H9 (cell line): ENCODE results near the gene XRCC2. TPM values are rescaled to one million over a fixed set of nuclear protein-coding genes. Genes with fewer than 3 reads are reported as not detected.

Source experiments
- DNase-seq: peaks from one replicate; pipeline ENCODE4 v3.0.0-alpha.2; 2017
- H2AFZ ChIP-seq: one replicate; pipeline ENCODE4 v1.6.1; 2013; ENCODE audit warnings: mild to moderate bottlenecking, low read length, control low read depth, moderate library complexity
- H2AK5ac ChIP-seq: 2 replicates; pipeline ENCODE4 v1.6.1; 2013; ENCODE audit warnings: low read length, control low read depth, mixed read lengths; ENCODE audit not compliant: insufficient read length
- H2BK120ac ChIP-seq: one replicate; pipeline ENCODE4 v1.6.1; 2013; ENCODE audit warnings: low read depth, mild to moderate bottlenecking, low read length, control low read depth, inconsistent platforms; ENCODE audit not compliant: poor library complexity, severe bottlenecking
- H2BK12ac ChIP-seq: 2 replicates; pipeline ENCODE4 v1.6.1; 2013; ENCODE audit warnings: low read length, control low read depth, mixed read lengths, low read depth; ENCODE audit not compliant: insufficient read length
- H2BK15ac ChIP-seq: 2 replicates; pipeline ENCODE4 v1.6.1; 2013; ENCODE audit warnings: low read depth, low read length, control low read depth
- H2BK20ac ChIP-seq: one replicate; pipeline ENCODE4 v1.6.1; 2013; ENCODE audit warnings: low read depth, mild to moderate bottlenecking, low read length, control low read depth, inconsistent platforms; ENCODE audit not compliant: poor library complexity, severe bottlenecking
- H2BK5ac ChIP-seq: 2 replicates; pipeline ENCODE4 v1.6.1; 2013; ENCODE audit warnings: low read length, control low read depth, mixed read lengths; ENCODE audit not compliant: insufficient read length
- H3K14ac ChIP-seq: 2 replicates; pipeline ENCODE4 v1.6.1; 2013; ENCODE audit warnings: low read length, control low read depth; ENCODE audit not compliant: insufficient read depth
- H3K18ac ChIP-seq: 2 replicates; pipeline ENCODE4 v1.6.1; 2013; ENCODE audit warnings: low read depth, mild to moderate bottlenecking, mixed read lengths, low read length, control low read depth; ENCODE audit not compliant: insufficient read length
- H3K23ac ChIP-seq: 2 replicates; pipeline ENCODE4 v1.6.1; 2013; ENCODE audit warnings: low read length, control low read depth, mixed read lengths, low read depth; ENCODE audit not compliant: insufficient read length
- H3K23me2 ChIP-seq: 2 replicates; pipeline ENCODE4 v1.6.1; 2013; ENCODE audit warnings: low read depth, mild to moderate bottlenecking, mixed read lengths, low read length, control low read depth; ENCODE audit not compliant: insufficient read length, poor library complexity, severe bottlenecking
- H3K27ac ChIP-seq: 2 replicates; pipeline ENCODE4 v1.5.1; 2013; ENCODE audit warnings: low read length, control low read depth, mixed read lengths, low read depth; ENCODE audit not compliant: insufficient read length
- H3K27me3 ChIP-seq: 2 replicates; pipeline ENCODE4 v1.6.1; 2013; ENCODE audit warnings: low read length, control low read depth, inconsistent platforms; ENCODE audit not compliant: insufficient read depth
- H3K4ac ChIP-seq: 2 replicates; pipeline ENCODE4 v1.6.1; 2013; ENCODE audit warnings: low read depth, mild to moderate bottlenecking, control low read depth, inconsistent platforms, low read length, moderate library complexity
- H3K4me1 ChIP-seq: 2 replicates; pipeline ENCODE4 v1.6.1; 2013; ENCODE audit warnings: low read length, control low read depth, inconsistent platforms; ENCODE audit not compliant: insufficient read depth
- H3K4me2 ChIP-seq: 2 replicates; pipeline ENCODE4 v1.6.1; 2013; ENCODE audit warnings: low read length, control low read depth, mixed read lengths; ENCODE audit not compliant: insufficient read length, insufficient read depth
- H3K56ac ChIP-seq: 2 replicates; pipeline ENCODE4 v1.6.1; 2013; ENCODE audit warnings: low read depth, mild to moderate bottlenecking, mixed read lengths, low read length, control low read depth; ENCODE audit not compliant: insufficient read length
- H3K79me1 ChIP-seq: 2 replicates; pipeline ENCODE4 v1.6.1; 2013; ENCODE audit warnings: low read depth, mild to moderate bottlenecking, moderate library complexity, low read length, control low read depth, inconsistent platforms; ENCODE audit not compliant: insufficient read depth, poor library complexity, severe bottlenecking
- H3K79me2 ChIP-seq: 2 replicates; pipeline ENCODE4 v1.6.1; 2013; ENCODE audit warnings: low read length, control low read depth, inconsistent platforms; ENCODE audit not compliant: insufficient read depth
- H3K9ac ChIP-seq: 2 replicates; pipeline ENCODE4 v1.6.1; 2013; ENCODE audit warnings: low read length, control low read depth, mixed read lengths; ENCODE audit not compliant: insufficient read length; ENCODE audit errors: extremely low read depth
- H3K9me3 ChIP-seq: one replicate; pipeline ENCODE4 v1.6.1; 2013; ENCODE audit warnings: low read depth, low read length, inconsistent platforms; ENCODE audit not compliant: control insufficient read depth
- H3T11ph ChIP-seq: one replicate; pipeline ENCODE4 v1.6.1; 2013; ENCODE audit warnings: mild to moderate bottlenecking, low read length, control low read depth, inconsistent platforms
- H4K20me1 ChIP-seq: one replicate; pipeline ENCODE4 v1.6.1; 2013; ENCODE audit not compliant: control insufficient read depth, insufficient read length, insufficient read depth
- H4K5ac ChIP-seq: 2 replicates; pipeline ENCODE4 v1.6.1; 2013; ENCODE audit warnings: low read depth, mild to moderate bottlenecking, mixed read lengths, low read length, control low read depth; ENCODE audit not compliant: insufficient read length
- H4K8ac ChIP-seq: replicated peaks from 2 replicates; pipeline ENCODE4 v1.6.1; 2013; ENCODE audit warnings: low read length, control low read depth, mixed read lengths, low read depth; ENCODE audit not compliant: insufficient read length
- H4K91ac ChIP-seq: 2 replicates; pipeline ENCODE4 v1.6.1; 2013; ENCODE audit warnings: low read depth, mild to moderate bottlenecking, moderate library complexity, mixed read lengths, low read length, control low read depth; ENCODE audit not compliant: insufficient read length
- H3K27ac Mint-ChIP-seq, 3 experiments: 2 replicates in 2 of 3; 3 replicates in 1 of 3; pipeline ENCODE4 v1.8.0; 2020 to 2021; ENCODE audit warnings: mixed read lengths in 3 of 3, mild to moderate bottlenecking in 1 of 3, moderate library complexity in 1 of 3
- H3K27me3 Mint-ChIP-seq: 2 replicates; pipeline ENCODE4 v1.8.0; 2021; ENCODE audit warnings: low read depth, mild to moderate bottlenecking, moderate library complexity, mixed read lengths
- H3K36me3 Mint-ChIP-seq, 3 experiments: 2 replicates in 2 of 3; 3 replicates in 1 of 3; pipeline ENCODE4 v1.8.0; 2020 to 2021; ENCODE audit warnings: low read depth in 3 of 3, mixed read lengths in 3 of 3; ENCODE audit not compliant: insufficient read depth in 1 of 3
- H3K4me1 Mint-ChIP-seq, 2 experiments: 2 replicates each; pipeline ENCODE4 v1.8.0; 2020; ENCODE audit warnings: mixed read lengths in 2 of 2
- H3K4me3 Mint-ChIP-seq, 2 experiments: 2 replicates in 1 of 2; 3 replicates in 1 of 2; pipeline ENCODE4 v1.8.0; 2020 to 2021; ENCODE audit warnings: mild to moderate bottlenecking in 2 of 2, mixed read lengths in 2 of 2, moderate library complexity in 1 of 2
- H3K9me3 Mint-ChIP-seq, 2 experiments: 2 replicates in 1 of 2; 3 replicates in 1 of 2; pipeline ENCODE4 v1.8.0; 2020; ENCODE audit warnings: mild to moderate bottlenecking in 2 of 2, mixed read lengths in 2 of 2, moderate library complexity in 1 of 2
- WGBS: extraction: QIAGEN DNeasy Blood & Tissue Kit; methylation state at CpG from one replicate; pipeline ENCODE4 v1.1.7; 2013; ENCODE audit warnings: missing lambda C conversion rate, low lambda C conversion rate, mixed read lengths; ENCODE audit not compliant: insufficient read length; ENCODE audit errors: extremely low coverage; 5-methylcytosine and 5-hydroxymethylcytosine counted together
- total RNA-seq: library from RNA; stranded (reverse); gene quantifications from 2 replicates; pipeline ENCODE4 v1.2.1, GENCODE V29; 2021
- TF ChIP-seq, protein P1 (sequence below): fragments of 200-600 bp; sonication (generic); conservative IDR thresholded peaks from 3 replicates; pipeline ENCODE4 v1.8.0; 2021; ENCODE audit warnings: antibody characterized with exemption, mild to moderate bottlenecking

The XRCC2 gene
- total RNA-seq, 1 experiment from 2014 or later = 22.8 TPM

GRCh38 chr7:152654971-152655370 is 21.0 kb downstream of the XRCC2 start:
- Histone ChIP-seq H3K23ac (no peak overlapping the region), H2BK15ac (no peak overlapping the region), H4K91ac (no peak overlapping the region), H3K4me1 (no peaks in the 10 kb centered on the region), H2BK20ac (no peak overlapping the region), H4K5ac (no peak overlapping the region), H3K14ac (no peak overlapping the region), H2AFZ (no peak overlapping the region), H4K8ac (no peak overlapping the region), H2BK12ac (no peak overlapping the region), H3K4me2 (no peak overlapping the region), H4K20me1 (no peaks in the 10 kb centered on the region), H2BK5ac (no peak overlapping the region), H3K9me3 (no peaks in the 10 kb centered on the region), H3K27ac (no peak overlapping the region), H3K4ac (no peak overlapping the region), H3K23me2 (no peaks in the 10 kb centered on the region), H2BK120ac (no peak overlapping the region), H3K18ac (no peak overlapping the region), H2AK5ac (no peak overlapping the region), H3K56ac (no peak overlapping the region), H3K79me1 (no peaks in the 10 kb centered on the region), H3K9ac (no peak overlapping the region), H3K27me3 (no peaks in the 10 kb centered on the region), H3K79me2 (peaks cover 2% of the 10 kb centered on the region; the same call in 1 of the 2 replicates), H3T11ph (no peak overlapping the region)
- H3K27me3 Mint-ChIP-seq = no peaks in the 10 kb centered on the region
- DNase-seq = no peak
- H3K4me3 Mint-ChIP-seq = no peak overlapping the region
- H3K4me1 Mint-ChIP-seq = no peaks in the 10 kb centered on the region
- TF ChIP-seq, protein P1, sequence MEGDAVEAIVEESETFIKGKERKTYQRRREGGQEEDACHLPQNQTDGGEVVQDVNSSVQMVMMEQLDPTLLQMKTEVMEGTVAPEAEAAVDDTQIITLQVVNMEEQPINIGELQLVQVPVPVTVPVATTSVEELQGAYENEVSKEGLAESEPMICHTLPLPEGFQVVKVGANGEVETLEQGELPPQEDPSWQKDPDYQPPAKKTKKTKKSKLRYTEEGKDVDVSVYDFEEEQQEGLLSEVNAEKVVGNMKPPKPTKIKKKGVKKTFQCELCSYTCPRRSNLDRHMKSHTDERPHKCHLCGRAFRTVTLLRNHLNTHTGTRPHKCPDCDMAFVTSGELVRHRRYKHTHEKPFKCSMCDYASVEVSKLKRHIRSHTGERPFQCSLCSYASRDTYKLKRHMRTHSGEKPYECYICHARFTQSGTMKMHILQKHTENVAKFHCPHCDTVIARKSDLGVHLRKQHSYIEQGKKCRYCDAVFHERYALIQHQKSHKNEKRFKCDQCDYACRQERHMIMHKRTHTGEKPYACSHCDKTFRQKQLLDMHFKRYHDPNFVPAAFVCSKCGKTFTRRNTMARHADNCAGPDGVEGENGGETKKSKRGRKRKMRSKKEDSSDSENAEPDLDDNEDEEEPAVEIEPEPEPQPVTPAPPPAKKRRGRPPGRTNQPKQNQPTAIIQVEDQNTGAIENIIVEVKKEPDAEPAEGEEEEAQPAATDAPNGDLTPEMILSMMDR = no peak
- no peak overlapping the region for H3K27ac Mint-ChIP-seq
- peaks cover 45 to 69% (median 57%) of the 10 kb centered on the region in 3 experiments for H3K36me3 Mint-ChIP-seq
- no CpG with 5 or more reads among the region's 4 CpGs for WGBS
- no peaks in the 10 kb centered on the region for H3K9me3 Mint-ChIP-seq
